Keratinocyte (primary cell): ENCODE data around the gene INIP. TPM values are rescaled to one million over a fixed set of nuclear protein-coding genes. Genes with fewer than 3 reads are reported as not detected.

ENCODE experiments used
- DNase-seq: peaks from one replicate; pipeline ENCODE4 v3.0.0-alpha.2; 2011; ENCODE audit warnings: low read depth, missing footprints, low spot score
- FAIRE-seq: peaks from 2 replicates; lab custom pipeline; 2011; peaks lifted over from hg19 to GRCh38; lab: Jason Lieb, UNC
- H2AFZ ChIP-seq: 2 replicates; pipeline ENCODE4 v1.6.0; 2012; ENCODE audit warnings: low read length, control low read depth, inconsistent platforms; ENCODE audit not compliant: control insufficient read depth
- H3K27ac ChIP-seq: 2 replicates; pipeline ENCODE4 v1.5.1; 2011; ENCODE audit warnings: low read length; ENCODE audit not compliant: control insufficient read depth, insufficient read depth
- H3K27me3 ChIP-seq: 3 replicates; pipeline ENCODE4 v1.6.0; 2011; ENCODE audit warnings: low read length; ENCODE audit not compliant: control insufficient read depth, insufficient read depth; ENCODE audit errors: extremely low read depth
- H3K36me3 ChIP-seq, 2 experiments: 2 replicates in 1 of 2; 3 replicates in 1 of 2; pipeline ENCODE4 v1.5.1; 2011; ENCODE audit warnings: low read length in 2 of 2, mild to moderate bottlenecking in 1 of 2; ENCODE audit not compliant: control insufficient read depth in 2 of 2, insufficient read depth in 2 of 2; ENCODE audit errors: extremely low read depth in 1 of 2
- H3K4me1 ChIP-seq: 3 replicates; pipeline ENCODE4 v1.5.1; 2011; ENCODE audit warnings: low read length; ENCODE audit not compliant: control insufficient read depth, insufficient read depth; ENCODE audit errors: extremely low read depth
- H3K4me2 ChIP-seq: 3 replicates; pipeline ENCODE4 v1.6.0; 2011; ENCODE audit warnings: low read depth, low read length; ENCODE audit not compliant: control insufficient read depth, insufficient read depth; ENCODE audit errors: extremely low read depth
- H3K4me3 ChIP-seq, 3 experiments: fragments of 200-600 bp in 1 of 3; sonication (generic) in 1 of 3; 2 replicates in 2 of 3; 3 replicates in 1 of 3; pipeline ENCODE4 v1.5.1; 2011 to 2016; ENCODE audit warnings: low read length in 3 of 3, mild to moderate bottlenecking in 3 of 3, control low read depth in 2 of 3, inconsistent platforms in 1 of 3, low read depth in 1 of 3, mixed read lengths in 1 of 3, mixed run types in 1 of 3, moderate library complexity in 1 of 3; ENCODE audit not compliant: control insufficient read depth in 2 of 3, insufficient read depth in 2 of 3; ENCODE audit errors: extremely low read depth in 1 of 3
- H3K79me2 ChIP-seq: 2 replicates; pipeline ENCODE4 v1.6.0; 2012; ENCODE audit warnings: low read length; ENCODE audit not compliant: control insufficient read depth, insufficient read depth
- H3K9ac ChIP-seq: 3 replicates; pipeline ENCODE4 v1.6.0; 2011; ENCODE audit warnings: low read length; ENCODE audit not compliant: control insufficient read depth, insufficient read depth; ENCODE audit errors: extremely low read depth
- H3K9me1 ChIP-seq: 3 replicates; pipeline ENCODE4 v1.6.0; 2011; ENCODE audit warnings: low read length; ENCODE audit not compliant: control insufficient read depth, insufficient read depth; ENCODE audit errors: extremely low read depth
- H3K9me3 ChIP-seq: 2 replicates; pipeline ENCODE4 v1.5.1; 2012; ENCODE audit warnings: low read depth, low read length; ENCODE audit not compliant: control insufficient read depth
- H4K20me1 ChIP-seq: 3 replicates; pipeline ENCODE4 v1.6.0; 2011; ENCODE audit warnings: low read length; ENCODE audit not compliant: control insufficient read depth, insufficient read depth; ENCODE audit errors: extremely low read depth
- CTCF ChIP-seq, 3 experiments: IDR thresholded peaks in 1 of 3; conservative IDR thresholded peaks in 1 of 3; optimal IDR thresholded peaks in 1 of 3; 2 replicates in 2 of 3; 3 replicates in 1 of 3; pipeline versions ENCODE3 to v1.5.1; 2011; ENCODE audit warnings: low read length in 3 of 3, mild to moderate bottlenecking in 3 of 3, moderate library complexity in 2 of 3, control low read depth in 1 of 3, inconsistent platforms in 1 of 3; ENCODE audit not compliant: insufficient read depth in 2 of 3; ENCODE audit errors: extremely low read depth in 1 of 3
- EZH2 ChIP-seq: IDR thresholded peaks from one replicate; pipeline ENCODE4 v1.6.1; 2012; ENCODE audit warnings: inconsistent platforms, mild to moderate bottlenecking, low read length, moderate library complexity
- dilution Hi-C: fragments of 300-500 bp; cut with MboI; formaldehyde crosslinking; loops from one replicate; pipeline ENCODE4 v1.7.0; 2020; ENCODE audit warnings: low sequenced_read_pairs; ENCODE audit not compliant: extremely low pct_ligation_motif_present
- polyA plus RNA-seq, 5 experiments: library from polyadenylated mRNA; depleted of rRNA in 3 of 5; stranded (reverse) in 3 of 5; stranded (forward) in 1 of 5; unstranded in 1 of 5; fragments of >200 nt; gene quantifications; 1 replicate in 1 of 5; 2 replicates in 3 of 5; 3 replicates in 1 of 5; pipeline versions ENCODE4 v1.2.1 to v1.2.3, GENCODE V29; 2011 to 2012; ENCODE audit warnings: missing spikeins in 2 of 5, low read depth in 1 of 5, low replicate concordance in 1 of 5

INIP gene
- polyA plus RNA-seq, 1 donor (not counting 4 experiments of a cell fraction or from before 2014, with no cell fraction given) = 22.0 TPM

- no peak for DNase-seq
- H3K9ac ChIP-seq = no peak overlapping the region
- TF ChIP-seq CTCF (optimal IDR thresholded peaks at IDR 0.05 in 1 of 3, IDR thresholded peaks at IDR 0.05 in 1 of 3, conservative IDR thresholded peaks at IDR 0.05 in 1 of 3; ENCODE audit: extremely low read depth in 1 of 3, insufficient read depth in 2 of 3, low read length in 3 of 3) = no peak
- no peak for TF ChIP-seq EZH2
- no peaks in the 10 kb centered on the region for H3K27me3 ChIP-seq
- H3K27ac ChIP-seq = peak overlapping the region; percentile 16
- peaks cover 2 to 7% of the 10 kb centered on the region in 2 experiments for H3K36me3 ChIP-seq
- no peaks in the 10 kb centered on the region for H4K20me1 ChIP-seq
- peaks cover 54% of the 10 kb centered on the region for H3K4me1 ChIP-seq
- H3K9me1 ChIP-seq = peaks cover under 1% of the 10 kb centered on the region
- dilution Hi-C loops = no loop called here
- no peak overlapping the region for H3K4me3 ChIP-seq
- peaks cover 62% of the 10 kb centered on the region for H3K79me2 ChIP-seq
- no peak for FAIRE-seq
- H2AFZ ChIP-seq = no peak overlapping the region
- no peaks in the 10 kb centered on the region for H3K9me3 ChIP-seq
- peak overlapping the region; percentile 77 for H3K4me2 ChIP-seq
Observed at GRCh38 chr9:112757282-112757883, 39.5 kb upstream of the INIP start.

- dilution Hi-C loops = no loop called here
- H3K4me2 ChIP-seq = peak overlapping the region; percentile 77
Observed at GRCh38 chr9:112755675-112756074, 37.8 kb upstream of the INIP start.

More at GRCh38 chr9:112755675-112756074, 37.8 kb upstream of the INIP start:
- no peaks in the 10 kb centered on the region for H3K27me3 ChIP-seq
- H3K9me1 ChIP-seq = no peaks in the 10 kb centered on the region
- FAIRE-seq (peak; percentile 17), DNase-seq (no peak)
- TF ChIP-seq EZH2 (no peak), CTCF (optimal IDR thresholded peaks at IDR 0.05 in 1 of 3, IDR thresholded peaks at IDR 0.05 in 1 of 3, conservative IDR thresholded peaks at IDR 0.05 in 1 of 3; ENCODE audit: extremely low read depth in 1 of 3, insufficient read depth in 2 of 3, low read length in 3 of 3) (no peak)
- H2AFZ ChIP-seq = peak overlapping the region; percentile 59
- H4K20me1 ChIP-seq = no peaks in the 10 kb centered on the region
- H3K4me1 ChIP-seq = peaks cover 61% of the 10 kb centered on the region
- H3K9me3 ChIP-seq = no peaks in the 10 kb centered on the region
- peak overlapping the region; percentile 66 for H3K9ac ChIP-seq
- H3K27ac ChIP-seq = peak overlapping the region; percentile 78
- H3K79me2 ChIP-seq = peaks cover 56% of the 10 kb centered on the region
- peaks cover 2 to 7% of the 10 kb centered on the region in 2 experiments for H3K36me3 ChIP-seq
- H3K4me3 ChIP-seq = peak overlapping the region; percentile 42 to 67 (median 64)
